NCI-H1092 (cell line): Measurements from ENCODE around the gene HPGD.

Source experiments
- DNase-seq: peaks from one replicate; lab custom pipeline; 2025; lab: John Stamatoyannopoulos, UW

The HPGD gene

DNA sequence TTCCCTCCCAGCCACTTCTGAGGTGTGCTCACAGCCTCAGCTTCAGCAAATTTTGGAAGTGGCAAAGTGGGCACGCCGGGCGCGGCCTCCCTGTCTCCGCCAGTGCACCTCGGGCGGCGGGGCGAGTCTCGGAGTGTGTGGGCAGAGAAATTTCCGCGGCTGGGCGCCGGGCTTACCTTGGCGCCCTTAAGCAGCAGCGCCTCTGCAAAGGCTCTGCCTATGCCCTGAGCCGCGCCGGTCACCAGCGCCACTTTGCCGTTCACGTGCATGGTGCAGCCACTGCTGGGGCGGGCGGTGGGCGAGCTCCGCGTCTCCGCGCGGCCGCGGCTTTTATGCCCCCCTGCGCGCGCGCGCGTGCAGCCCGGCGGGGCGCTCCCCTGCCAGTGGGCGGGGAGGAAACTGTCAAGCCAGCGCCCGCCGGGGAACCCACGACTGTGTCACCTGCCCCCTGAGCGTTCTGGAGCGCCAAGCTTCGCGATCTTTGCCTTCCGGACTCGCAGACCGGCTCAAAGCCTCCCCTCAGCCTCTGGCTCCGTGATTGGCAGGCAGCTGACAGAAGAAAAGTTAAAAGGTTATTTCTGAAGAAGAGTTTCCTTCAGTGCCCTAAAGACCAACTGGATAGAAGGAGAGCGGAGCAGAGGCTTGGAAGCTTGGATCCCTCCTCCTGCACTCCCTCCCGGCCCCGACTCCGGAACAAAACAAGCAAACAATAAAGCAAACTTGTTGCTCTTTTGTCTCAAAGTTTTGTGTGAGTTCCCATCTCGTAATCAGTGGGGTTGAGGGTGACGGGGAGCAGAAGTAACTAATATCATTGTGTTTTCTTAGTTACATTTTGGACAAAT is at the start of gene HPGD:
Gene HPGD (minus strand): TSS at position 306 of the 842 bp plus-strand sequence. CDS start 37 bp downstream, at position 269.
- no peak for DNase-seq

DNA sequence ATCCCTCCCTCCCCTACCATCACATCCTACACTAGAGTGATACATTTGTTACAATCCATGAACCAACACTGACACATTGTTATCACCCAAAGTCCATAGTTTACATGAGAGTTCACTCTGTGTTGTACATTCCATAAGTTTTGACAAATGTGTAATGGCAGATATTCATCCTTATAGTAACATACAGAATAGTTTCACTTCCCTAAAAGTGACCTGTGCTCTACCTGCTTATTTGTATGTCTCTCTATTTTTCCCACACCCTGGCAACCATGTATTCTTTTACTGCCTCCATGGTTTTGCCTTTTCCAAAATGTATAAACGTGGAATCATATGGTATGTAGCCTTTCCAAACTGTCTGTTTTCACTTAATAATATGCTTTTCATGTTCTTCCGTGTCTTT is 42.2 kb upstream of the HPGD start:
- no peak for DNase-seq

DNA sequence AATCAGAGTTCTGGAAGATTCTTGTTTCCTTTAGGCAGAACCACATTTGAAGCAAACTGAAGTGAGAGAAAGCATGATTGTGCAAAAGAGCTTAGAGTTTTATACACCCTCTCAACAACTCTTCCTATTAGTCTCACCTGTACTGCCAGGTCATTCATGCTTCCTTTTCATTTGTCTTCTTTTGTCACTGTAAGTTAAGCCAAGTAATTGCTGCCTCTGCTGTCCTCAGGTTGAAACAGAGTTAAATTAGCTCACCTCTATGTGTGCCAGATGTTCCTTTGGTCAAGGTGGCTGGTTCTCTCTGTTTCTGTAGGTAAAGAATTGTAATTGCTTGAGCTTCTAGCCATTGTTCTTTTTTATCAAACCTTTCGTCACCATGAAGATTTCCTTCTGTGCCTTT is 41.1 kb upstream of the HPGD start:
- DNase-seq, result no peak

- no peak for DNase-seq
Observed at GRCh38 chr4:174561560-174561959, 39.3 kb upstream of the HPGD start.

DNA sequence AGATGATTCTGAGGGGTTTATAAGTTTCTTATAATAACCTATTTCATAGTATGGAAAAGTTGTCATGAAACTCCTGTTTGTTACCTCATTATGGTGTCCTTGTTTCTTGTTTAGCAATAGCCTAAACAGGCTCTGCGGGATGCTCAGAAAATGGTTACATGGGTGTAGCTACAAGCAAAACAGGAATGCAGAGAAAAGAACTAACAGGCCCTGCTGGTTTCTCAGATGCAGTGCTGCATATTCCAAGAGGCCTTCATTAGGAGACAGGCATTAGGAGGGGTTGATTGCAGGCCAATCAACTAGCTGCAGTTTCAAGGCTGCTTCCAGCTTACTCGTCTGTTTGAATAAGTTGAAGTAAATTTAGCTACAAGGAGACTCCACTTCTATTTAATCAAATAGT is 37.6 kb upstream of the HPGD start:
- no peak for DNase-seq

GRCh38 chr4:174555789-174556630 is 33.7 kb upstream of the HPGD start:
- no peak for DNase-seq

DNA sequence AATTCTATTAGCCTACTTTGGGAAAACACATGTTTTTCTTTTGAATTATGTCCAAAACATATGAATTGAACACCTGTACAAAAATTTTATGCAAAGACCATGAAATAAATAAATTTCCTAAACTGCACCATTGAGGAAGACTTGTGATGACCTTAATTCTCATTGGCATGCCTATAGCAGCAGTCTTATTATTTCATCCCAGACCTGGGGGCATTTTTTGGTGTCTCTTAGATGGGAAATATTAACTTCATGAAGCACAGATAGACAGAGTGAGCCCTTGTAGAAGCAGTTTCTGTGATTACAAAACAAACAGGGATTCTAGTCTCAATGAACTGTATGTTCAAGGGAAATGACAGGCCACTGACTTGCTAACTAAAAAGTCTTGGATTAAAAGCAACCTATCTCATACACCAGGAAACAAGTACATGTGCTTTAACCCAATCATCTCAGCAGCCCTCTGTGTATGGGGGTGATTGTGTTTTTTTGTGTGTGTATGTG is 32.0 kb upstream of the HPGD start:
- no peak for DNase-seq

DNA sequence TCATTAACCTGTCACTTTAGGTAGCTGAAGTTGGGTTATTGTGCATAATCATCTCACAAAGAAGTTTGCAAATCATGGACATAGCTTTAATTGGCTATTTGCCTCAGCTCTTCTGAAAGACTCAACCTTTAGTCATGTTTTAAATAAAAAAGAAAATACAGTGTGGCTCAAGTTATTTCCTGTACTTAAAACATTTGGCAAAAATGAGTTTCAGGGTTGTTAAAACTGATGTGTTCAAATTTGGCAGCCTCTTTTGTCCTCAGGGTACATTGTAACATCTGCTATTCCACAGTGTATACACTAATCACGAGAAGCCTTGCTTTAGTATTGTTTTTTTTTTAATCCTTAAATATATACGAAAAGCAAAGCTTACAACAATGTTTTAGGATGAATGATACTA is 31.5 kb upstream of the HPGD start:
- no peak for DNase-seq

DNA sequence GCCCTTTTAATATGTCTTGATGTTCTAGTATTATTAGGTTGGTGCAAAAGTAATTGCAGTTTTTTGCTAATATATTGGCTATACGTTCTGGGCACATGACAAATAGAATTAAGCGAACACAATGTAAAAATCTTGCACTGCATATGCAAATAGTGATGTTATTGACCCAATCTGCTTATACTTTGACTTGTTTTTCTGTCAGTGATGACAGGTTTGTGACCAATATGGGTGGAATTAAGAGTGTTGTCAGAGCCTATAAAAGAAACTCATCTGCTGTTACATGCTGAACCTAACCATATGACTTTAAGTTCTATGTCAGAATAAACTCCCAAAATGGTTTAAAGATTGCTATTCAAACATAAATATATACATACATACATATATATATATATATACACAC is 30.7 kb upstream of the HPGD start:
- no peak for DNase-seq

DNA sequence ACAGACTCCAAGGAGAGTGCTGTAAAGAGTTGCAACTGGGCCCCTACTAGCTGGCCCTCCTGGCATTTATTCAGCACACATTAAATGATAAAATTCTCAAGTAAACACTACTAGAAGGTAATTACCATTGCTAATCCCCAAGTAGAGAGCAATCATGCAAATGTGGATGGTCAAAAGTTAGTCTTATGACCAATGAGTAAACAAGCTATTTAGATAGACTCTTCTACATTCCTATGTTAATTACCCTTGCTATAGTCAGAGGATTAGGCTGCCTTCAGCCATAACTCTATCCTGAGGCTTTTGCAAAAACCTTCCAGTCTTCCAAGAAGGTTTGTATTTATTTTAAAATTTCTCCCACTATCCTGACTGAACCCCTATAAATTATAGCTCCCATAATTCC is 28.3 kb upstream of the HPGD start:
- no peak for DNase-seq

DNA sequence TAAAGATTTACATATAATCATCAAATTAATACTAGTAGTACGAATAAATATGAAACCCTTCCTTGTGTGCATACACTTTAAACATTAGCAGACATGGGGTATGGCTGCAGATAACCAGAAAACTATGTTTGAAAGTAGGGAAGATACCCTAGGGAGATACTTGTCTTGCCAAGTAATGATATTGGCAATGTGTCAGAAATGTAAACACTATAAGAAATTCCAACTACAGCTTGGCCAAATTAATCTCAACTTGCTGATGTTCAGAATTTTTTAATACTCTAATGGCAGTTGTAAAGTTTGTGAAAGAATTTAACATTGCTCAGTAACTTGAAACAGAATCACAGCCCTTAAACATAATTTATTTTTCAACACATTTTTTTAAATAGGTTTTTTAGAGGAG is 27.4 kb upstream of the HPGD start:
- no peak for DNase-seq

GRCh38 chr4:174545268-174545667 is 23.0 kb upstream of the HPGD start:
- no peak for DNase-seq

DNA sequence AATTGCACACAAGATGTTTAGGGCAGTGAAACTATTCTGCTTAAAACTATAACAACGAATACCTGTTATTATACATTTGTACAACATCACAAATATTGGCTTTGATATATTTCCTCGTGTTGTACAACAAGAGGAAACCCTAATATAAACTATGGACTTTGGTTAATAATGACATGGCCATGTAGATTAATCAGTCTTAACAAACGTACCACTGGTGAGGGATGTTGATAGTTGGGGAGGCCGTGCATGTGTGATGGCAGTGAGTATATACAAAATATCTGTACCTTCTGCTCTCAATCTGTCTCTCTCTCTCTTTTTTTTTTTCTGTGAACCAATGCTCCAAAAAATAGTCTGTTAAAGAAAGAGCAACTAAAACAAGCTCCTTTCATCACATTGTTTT is 22.2 kb upstream of the HPGD start:
- no peak for DNase-seq

DNA sequence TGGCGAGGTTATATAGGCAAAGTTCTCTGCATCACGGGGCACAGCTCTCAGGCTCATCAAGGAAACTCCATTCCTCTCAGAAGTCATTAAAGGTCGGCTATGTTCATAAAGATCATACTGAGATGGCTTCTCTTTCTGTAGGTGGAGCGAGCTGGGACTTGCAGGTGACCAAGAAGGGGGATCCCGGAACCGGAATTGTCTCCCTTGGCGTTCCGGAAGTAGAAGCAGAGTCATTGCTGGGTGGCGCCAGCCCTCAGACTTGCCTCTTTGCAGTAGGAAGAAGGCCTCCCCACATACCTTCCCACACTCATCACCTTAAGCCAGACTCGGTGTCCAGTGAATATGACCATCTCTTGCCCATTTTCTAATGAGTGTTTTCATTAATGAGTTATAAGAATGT is 17.9 kb upstream of the HPGD start:
- no peak for DNase-seq

DNA sequence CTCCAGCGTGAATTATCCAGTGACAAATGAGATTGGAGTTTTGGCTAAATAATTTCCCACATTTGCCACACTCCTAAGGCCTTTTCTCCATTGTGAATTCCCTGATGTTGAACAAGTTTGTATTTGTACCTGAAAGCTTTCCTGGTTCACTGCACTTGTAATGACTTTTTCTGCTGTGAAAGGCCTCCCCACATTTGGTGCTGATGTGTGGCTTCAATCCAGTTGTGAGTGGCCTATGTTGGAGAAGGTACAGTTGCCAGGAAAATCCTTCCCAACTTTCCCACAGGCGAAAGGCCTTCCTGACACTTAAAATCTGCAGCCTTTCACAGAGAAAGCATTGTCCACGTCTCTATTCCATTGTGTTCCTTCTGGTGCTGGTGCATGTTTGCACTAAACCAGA is 17.3 kb upstream of the HPGD start:
- no peak for DNase-seq

DNA sequence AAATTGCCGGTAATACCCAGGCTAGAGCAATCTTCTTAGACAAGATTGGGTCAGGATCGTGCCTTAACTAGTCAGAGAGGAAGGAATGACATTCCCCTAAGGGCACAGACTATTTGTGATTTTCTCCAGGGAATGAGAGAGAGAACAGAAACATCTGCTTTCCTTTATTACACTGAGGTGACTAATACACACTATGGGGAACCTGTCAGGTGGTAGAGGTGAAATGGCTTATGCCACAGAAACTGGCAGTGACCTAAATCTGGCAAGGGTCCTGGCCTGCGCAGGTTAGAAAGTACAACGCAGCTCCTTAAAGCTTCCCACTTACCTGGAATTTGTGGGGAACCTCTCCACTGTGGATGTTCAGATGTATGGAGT is 16.6 kb upstream of the HPGD start:
- no peak for DNase-seq

- no peak for DNase-seq
Observed at GRCh38 chr4:174538123-174538875, 16.0 kb upstream of the HPGD start.

DNA sequence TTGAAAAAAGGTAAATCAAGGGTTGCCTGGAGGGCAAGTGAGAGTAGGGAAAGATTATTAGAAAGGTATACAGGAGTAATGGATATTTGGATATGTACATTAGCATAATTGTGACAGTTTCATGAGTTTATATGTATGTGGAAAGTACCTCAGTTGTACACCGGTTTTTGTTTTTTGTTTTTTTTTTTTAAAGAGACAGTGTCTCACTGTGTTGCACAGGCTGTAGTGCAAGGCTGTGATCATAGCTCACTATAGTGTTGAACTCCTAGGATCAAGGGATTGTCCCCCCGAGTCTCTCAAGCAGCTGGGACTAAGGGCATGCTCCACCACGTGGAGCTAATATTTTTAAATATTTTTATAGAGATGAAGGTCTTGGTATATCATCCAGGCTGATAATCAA is 15.3 kb upstream of the HPGD start:
- DNase-seq, result no peak

DNA sequence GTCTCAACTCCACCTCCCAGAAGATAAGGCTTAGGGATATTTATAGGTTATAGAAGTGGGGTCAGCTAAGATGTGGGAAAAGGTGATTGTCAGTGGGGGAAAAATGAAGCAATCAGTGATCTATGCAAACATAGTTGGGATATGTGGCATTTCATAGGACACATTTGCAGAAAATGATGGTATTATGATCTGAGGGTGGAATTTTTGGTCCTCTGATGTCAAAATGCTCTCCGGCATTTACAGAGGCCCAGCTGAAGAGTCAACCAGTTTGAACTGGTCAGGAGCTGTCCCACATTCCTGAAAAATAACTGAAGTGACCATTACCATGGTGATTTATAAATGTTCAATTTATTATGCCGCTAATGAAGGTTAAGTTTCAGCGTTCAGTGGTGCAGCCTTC is 12.2 kb upstream of the HPGD start:
- no peak for DNase-seq

GRCh38 chr4:174532445-174532844 is 10.2 kb upstream of the HPGD start:
- no peak for DNase-seq

- DNase-seq, result no peak
Observed at GRCh38 chr4:174531486-174531885, 9.2 kb upstream of the HPGD start.

DNA sequence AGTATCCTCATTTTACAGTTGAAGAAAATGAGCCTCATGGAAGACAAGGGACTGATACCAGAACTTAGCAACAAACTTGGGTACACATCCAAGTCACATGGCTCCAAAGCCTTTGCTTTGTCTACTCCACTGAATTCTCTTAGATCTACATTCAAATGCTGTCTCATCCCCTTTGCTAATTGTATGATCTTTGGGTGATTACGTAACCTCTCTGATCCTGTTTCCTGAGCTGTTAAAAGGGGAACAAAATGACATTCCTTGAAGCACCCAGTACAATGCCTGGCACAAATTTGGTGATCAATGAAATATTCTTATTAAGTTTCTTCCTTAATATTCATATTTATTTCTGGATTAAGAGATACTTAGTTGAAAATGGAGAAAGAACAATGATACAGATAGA is 5.9 kb upstream of the HPGD start:
- DNase-seq, result no peak

- DNase-seq, result no peak
Observed at GRCh38 chr4:174526731-174527130, 4.4 kb upstream of the HPGD start.
